Naive B cell (primary cell): Measurements from ENCODE around the gene XYLB. TPM values are rescaled to one million over a fixed set of nuclear protein-coding genes. Genes with fewer than 3 reads are reported as not detected.
"Not testable (repeated sequence)": the region's sequence is repeated elsewhere in the genome, so short reads cannot be mapped to it uniquely, and the experiment has no call there.

Experiments
- ATAC-seq, 2 donors: fragments of 150-1000 bp; cut with Tn5 transposase; 2 replicates each; pipeline ENCODE4 v1.10.0; 2021; ENCODE audit warnings: low read depth in 2 of 2, mild to moderate bottlenecking in 2 of 2, moderate library complexity in 2 of 2
- DNase-seq: peaks from one replicate; pipeline ENCODE4 v3.0.0; 2022
- H3K27ac Mint-ChIP-seq, 6 donors: one replicate each; pipeline ENCODE4 v1.8.0; 2020 to 2022; ENCODE audit warnings: mild to moderate bottlenecking in 6 of 6, mixed read lengths in 6 of 6, moderate library complexity in 5 of 6, inconsistent platforms in 2 of 6
- H3K27me3 Mint-ChIP-seq, 3 donors: one replicate each; pipeline ENCODE4 v1.8.0; 2021 to 2022; ENCODE audit warnings: mixed read lengths in 3 of 3, mild to moderate bottlenecking in 1 of 3
- H3K36me3 Mint-ChIP-seq, 2 donors: one replicate each; pipeline ENCODE4 v1.8.0; 2020 to 2022; ENCODE audit warnings: mixed read lengths in 2 of 2, inconsistent platforms in 1 of 2, mild to moderate bottlenecking in 1 of 2
- H3K4me1 Mint-ChIP-seq, 3 donors: one replicate each; pipeline ENCODE4 v1.8.0; 2020 to 2022; ENCODE audit warnings: mixed read lengths in 3 of 3, inconsistent platforms in 1 of 3, mild to moderate bottlenecking in 1 of 3, moderate library complexity in 1 of 3
- H3K4me3 Mint-ChIP-seq, 8 donors: one replicate each; pipeline ENCODE4 v1.8.0; 2020 to 2022; ENCODE audit warnings: mild to moderate bottlenecking in 8 of 8, mixed read lengths in 8 of 8, moderate library complexity in 8 of 8, inconsistent platforms in 2 of 8
- H3K9me3 Mint-ChIP-seq, 7 donors: one replicate each; pipeline ENCODE4 v1.8.0; 2020 to 2022; ENCODE audit warnings: mixed read lengths in 7 of 7, mild to moderate bottlenecking in 5 of 7, inconsistent platforms in 2 of 7, moderate library complexity in 1 of 7
- polyA plus RNA-seq, 6 donors: library from polyadenylated mRNA; unstranded; fragments of 300-500 nt; fragmentation: Illumina TruSeq; gene quantifications; one replicate each; pipeline ENCODE4 v1.2.3, GENCODE V29; 2021; ENCODE audit warnings: low read depth in 6 of 6

The XYLB gene
- polyA plus RNA-seq, 6 donors from 2014 or later, result 0.09 to 0.12 TPM; not detected in 4

DNA sequence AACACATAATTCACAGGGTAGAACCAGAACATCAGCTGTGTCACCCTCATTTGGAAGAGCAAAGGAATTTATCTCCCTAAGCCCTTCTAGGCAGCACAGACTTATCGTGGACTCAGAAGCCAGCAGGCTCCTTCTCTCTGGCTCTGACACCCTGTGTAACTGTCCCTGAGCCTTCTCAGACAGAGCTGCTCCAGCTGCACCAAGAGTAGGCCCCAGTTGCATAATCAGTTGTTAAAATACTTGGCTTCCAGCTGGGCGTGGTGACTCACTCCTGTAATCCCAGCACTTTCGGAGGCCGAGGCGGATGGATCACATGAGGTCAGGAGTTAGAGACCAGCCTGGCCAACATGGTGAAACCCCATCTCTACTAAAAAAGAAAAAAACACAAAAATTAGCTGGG, 57.7 kb downstream of the XYLB start:
- no peak overlapping the region for H3K27ac Mint-ChIP-seq
- H3K4me3 Mint-ChIP-seq, result no peak overlapping the region
- no peaks in the 10 kb centered on the region for H3K27me3 Mint-ChIP-seq
- ATAC-seq (no peak), DNase-seq (no peak)
- H3K36me3 Mint-ChIP-seq, result peaks cover 5 to 8% of the 10 kb centered on the region in 2 donors
- H3K4me1 Mint-ChIP-seq, result no peaks in the 10 kb centered on the region
- peaks cover 0 to 7% (median 2%) of the 10 kb centered on the region in 7 donors for H3K9me3 Mint-ChIP-seq

DNA sequence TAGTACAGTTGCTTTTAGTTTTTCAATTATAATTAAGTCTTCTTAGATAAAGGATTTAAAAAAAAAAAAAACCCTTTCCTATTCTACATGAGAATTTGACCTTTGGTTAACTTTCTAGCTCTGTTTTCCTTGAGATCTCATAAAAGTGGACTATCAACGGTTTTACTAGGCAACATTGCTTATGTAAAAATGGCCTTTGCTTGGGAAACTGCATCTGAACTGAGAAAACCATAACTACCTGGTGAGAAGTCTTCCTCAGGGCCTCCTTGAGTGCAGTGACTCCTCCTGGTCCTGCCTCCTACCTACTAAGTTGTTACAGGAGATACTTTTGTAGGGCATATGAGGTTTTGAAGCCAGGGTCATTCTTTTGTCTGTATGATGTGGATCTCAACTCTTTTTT, 65.0 kb downstream of the XYLB start:
- no peaks in the 10 kb centered on the region for H3K4me1 Mint-ChIP-seq
- no peak overlapping the region for H3K4me3 Mint-ChIP-seq
- no peak overlapping the region for H3K27ac Mint-ChIP-seq
- ATAC-seq (no peak), DNase-seq (no peak)
- no peaks in the 10 kb centered on the region for H3K36me3 Mint-ChIP-seq
- peaks cover 0 to 5% (median 0%) of the 10 kb centered on the region in 7 donors for H3K9me3 Mint-ChIP-seq
- peaks cover 0 to 7% (median 0%) of the 10 kb centered on the region in 3 donors for H3K27me3 Mint-ChIP-seq

GRCh38 chr3:38420758-38421157, 74.2 kb downstream of the XYLB start:
- H3K36me3 Mint-ChIP-seq, ATAC-seq, H3K9me3 Mint-ChIP-seq, H3K4me1 Mint-ChIP-seq, DNase-seq, H3K27me3 Mint-ChIP-seq, H3K4me3 Mint-ChIP-seq: not testable (repeated sequence)
- peak overlapping the region in 1 of 6 donors; percentile 10 for H3K27ac Mint-ChIP-seq

DNA sequence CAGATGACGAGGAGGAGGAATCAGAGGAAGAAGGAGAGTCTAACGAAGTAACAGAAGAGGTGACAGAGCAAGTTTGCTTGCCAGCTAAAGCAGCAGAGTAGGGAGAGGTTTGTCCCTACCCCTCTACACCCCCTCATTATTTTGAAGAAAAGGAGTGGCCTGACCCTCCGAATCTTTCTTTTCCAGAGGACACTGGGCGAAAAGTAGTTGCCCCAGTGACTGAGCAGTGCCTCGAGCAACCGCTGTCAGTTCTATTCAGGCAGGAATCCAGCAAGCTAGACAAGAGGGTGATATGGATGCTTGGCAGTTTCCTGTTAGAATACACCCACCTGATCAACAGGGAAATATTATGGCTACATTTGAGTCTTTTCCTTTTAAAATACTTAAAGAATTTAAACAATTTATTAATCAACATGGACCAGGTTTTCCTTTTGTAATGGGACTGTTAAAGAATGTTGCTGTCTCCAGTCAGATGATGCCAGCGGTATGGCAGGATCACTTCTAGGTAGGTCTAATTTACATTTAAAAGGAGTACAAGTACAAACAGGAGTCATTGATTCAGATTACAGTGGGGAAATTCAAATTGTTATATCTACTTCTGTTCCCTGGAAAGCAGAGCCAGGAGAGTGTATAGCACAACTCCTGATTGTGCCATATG, 75.2 kb downstream of the XYLB start:
- H3K4me1 Mint-ChIP-seq, result no peaks in the 10 kb centered on the region
- H3K4me3 Mint-ChIP-seq, result no peak overlapping the region
- no peak for DNase-seq
- H3K36me3 Mint-ChIP-seq, result no peaks in the 10 kb centered on the region
- no peaks in the 10 kb centered on the region for H3K9me3 Mint-ChIP-seq
- H3K27ac Mint-ChIP-seq, result no peak overlapping the region
- ATAC-seq, result no peak
- H3K27me3 Mint-ChIP-seq, result no peaks in the 10 kb centered on the region

GRCh38 chr3:38426798-38427426, 80.3 kb downstream of the XYLB start:
- not testable (repeated sequence) for DNase-seq, H3K27ac Mint-ChIP-seq, H3K4me1 Mint-ChIP-seq, H3K27me3 Mint-ChIP-seq, H3K36me3 Mint-ChIP-seq, ATAC-seq
- peaks cover 1 to 20% (median 17%) of the 10 kb centered on the region in 7 donors for H3K9me3 Mint-ChIP-seq
- peak overlapping the region in 1 of 8 donors; percentile 78 for H3K4me3 Mint-ChIP-seq

GRCh38 chr3:38432871-38433658, 86.5 kb downstream of the XYLB start:
- not testable (repeated sequence) for H3K4me3 Mint-ChIP-seq, H3K27me3 Mint-ChIP-seq, H3K27ac Mint-ChIP-seq, ATAC-seq, H3K4me1 Mint-ChIP-seq, DNase-seq
- peaks cover 0 to 40% of the 10 kb centered on the region in 2 donors for H3K36me3 Mint-ChIP-seq
- peaks cover 19 to 71% (median 66%) of the 10 kb centered on the region in 7 donors for H3K9me3 Mint-ChIP-seq

- Mint-ChIP-seq H3K9me3 (peaks cover 19 to 77% (median 70%) of the 10 kb centered on the region in 7 donors), H3K36me3 (peaks cover 0 to 40% of the 10 kb centered on the region in 2 donors)
- ATAC-seq, DNase-seq, H3K27ac Mint-ChIP-seq, H3K27me3 Mint-ChIP-seq, H3K4me3 Mint-ChIP-seq, H3K4me1 Mint-ChIP-seq: not testable (repeated sequence)
Observed at GRCh38 chr3:38433661-38434060, 87.1 kb downstream of the XYLB start.

DNA sequence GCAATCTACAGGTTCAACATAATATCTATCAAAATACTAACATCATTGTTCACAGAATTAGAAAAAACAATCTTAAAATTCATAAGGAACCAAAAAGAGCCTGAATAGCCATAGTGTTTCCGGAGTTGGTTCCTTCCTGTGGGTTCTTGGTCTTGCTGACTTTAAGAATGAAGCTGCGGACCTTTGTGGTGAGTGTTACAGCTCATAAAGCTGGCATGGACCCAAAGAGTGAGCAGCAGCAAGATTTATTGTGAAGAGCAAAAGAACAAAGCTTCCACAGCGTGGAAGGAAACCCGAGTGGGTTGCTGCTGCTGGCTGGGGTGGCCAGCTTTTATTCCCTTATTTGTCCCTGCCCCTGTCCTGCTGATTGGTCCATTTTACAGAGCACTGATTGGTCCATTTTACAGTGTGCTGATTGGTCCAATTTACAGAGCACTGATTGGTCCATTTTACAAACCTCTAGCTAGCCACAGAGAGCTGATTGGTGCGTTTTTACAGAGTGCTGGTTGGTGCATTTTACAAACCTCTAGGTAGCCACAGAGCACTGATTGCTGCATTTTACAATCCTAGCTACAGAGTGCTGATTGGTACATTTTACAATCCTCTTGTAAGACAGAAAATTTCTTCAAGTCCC, 92.0 kb downstream of the XYLB start:
- ATAC-seq, H3K4me3 Mint-ChIP-seq, DNase-seq, H3K4me1 Mint-ChIP-seq, H3K27ac Mint-ChIP-seq, H3K27me3 Mint-ChIP-seq: not testable (repeated sequence)
- Mint-ChIP-seq H3K36me3 (peaks cover 0 to 32% of the 10 kb centered on the region in 2 donors), H3K9me3 (peaks cover 21 to 57% (median 50%) of the 10 kb centered on the region in 7 donors)

GRCh38 chr3:38443205-38443604, 96.6 kb downstream of the XYLB start:
- H3K4me3 Mint-ChIP-seq, result not testable (repeated sequence)

DNA sequence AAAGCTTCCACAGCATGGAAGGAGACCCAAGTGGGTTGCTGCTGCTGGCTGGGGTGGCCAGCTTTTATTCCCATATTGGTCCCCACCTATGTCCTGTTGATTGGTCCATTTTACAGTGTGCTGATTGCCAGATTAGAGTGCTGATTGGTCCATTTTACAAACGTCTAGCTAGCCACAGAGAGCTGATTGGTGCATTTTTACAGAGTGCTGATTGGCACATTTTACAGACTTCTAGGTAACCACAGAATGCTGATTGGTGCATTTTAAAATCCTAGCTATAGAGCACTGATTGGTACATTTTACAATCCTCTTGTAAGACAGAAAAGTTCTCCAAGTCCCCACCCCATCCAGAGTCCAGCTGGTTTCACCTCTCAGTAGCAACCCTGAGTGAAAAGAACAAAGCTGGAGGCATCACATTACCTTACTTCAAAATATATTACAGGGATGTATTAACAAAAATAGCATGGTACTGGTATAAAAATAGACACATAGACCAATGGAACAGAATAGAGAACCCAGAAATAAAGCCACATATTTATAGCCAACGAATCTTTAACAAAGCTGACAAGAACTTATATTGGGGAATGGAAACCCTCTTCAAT, 99.6 kb downstream of the XYLB start:
- H3K27ac Mint-ChIP-seq, result no peak overlapping the region
- no peaks in the 10 kb centered on the region for H3K9me3 Mint-ChIP-seq
- peaks cover 0 to under 1% of the 10 kb centered on the region in 2 donors for H3K36me3 Mint-ChIP-seq
- H3K4me3 Mint-ChIP-seq, result no peak overlapping the region
- H3K27me3 Mint-ChIP-seq, result peaks cover 25 to 30% (median 29%) of the 10 kb centered on the region in 3 donors
- DNase-seq (no peak), ATAC-seq (no peak)
- no peaks in the 10 kb centered on the region for H3K4me1 Mint-ChIP-seq

More at GRCh38 chr3:38443205-38443604, 96.6 kb downstream of the XYLB start:
- DNase-seq, ATAC-seq, H3K4me1 Mint-ChIP-seq, H3K36me3 Mint-ChIP-seq, H3K27ac Mint-ChIP-seq: not testable (repeated sequence)
- peaks cover 6 to 20% (median 16%) of the 10 kb centered on the region in 7 donors for H3K9me3 Mint-ChIP-seq
- peaks cover 8 to 21% (median 16%) of the 10 kb centered on the region in 3 donors for H3K27me3 Mint-ChIP-seq

GRCh38 chr3:38446812-38447211, 100.2 kb downstream of the XYLB start:
- H3K27me3 Mint-ChIP-seq, result peaks cover 29 to 36% (median 31%) of the 10 kb centered on the region in 3 donors
- no peak overlapping the region for H3K27ac Mint-ChIP-seq

DNA sequence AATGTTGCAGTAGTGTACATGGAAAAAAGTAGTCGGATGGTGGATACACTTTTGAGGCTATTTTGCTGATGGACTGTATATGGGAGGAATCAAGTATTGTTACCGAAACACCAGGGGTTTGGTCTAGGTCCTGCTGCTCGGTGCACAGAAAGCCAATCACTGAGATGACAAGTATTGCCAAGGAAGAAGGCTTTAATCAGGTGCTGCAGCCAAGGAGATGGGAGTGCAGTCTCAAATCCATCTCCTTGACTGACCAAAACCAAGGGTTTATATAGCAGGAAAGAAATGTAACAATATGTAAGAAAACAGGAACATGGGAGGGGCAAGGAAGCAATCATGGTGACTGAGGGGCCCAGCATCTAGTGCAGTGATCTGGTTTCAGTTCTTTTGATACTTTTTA, 104.3 kb downstream of the XYLB start:
- ATAC-seq (no peak), DNase-seq (no peak)
- H3K9me3 Mint-ChIP-seq, result no peaks in the 10 kb centered on the region
- peaks cover 32 to 51% (median 33%) of the 10 kb centered on the region in 3 donors for H3K27me3 Mint-ChIP-seq
- H3K4me3 Mint-ChIP-seq, result peak overlapping the region in 3 of 8 donors; percentile 48 to 67 (median 50)
- no peaks in the 10 kb centered on the region for H3K36me3 Mint-ChIP-seq
- H3K4me1 Mint-ChIP-seq, result peaks cover 8 to 17% (median 14%) of the 10 kb centered on the region in 3 donors
- no peak overlapping the region for H3K27ac Mint-ChIP-seq

More at GRCh38 chr3:38446812-38447211, 100.2 kb downstream of the XYLB start:
- H3K4me1 Mint-ChIP-seq, result no peaks in the 10 kb centered on the region
- DNase-seq, result no peak
- no peaks in the 10 kb centered on the region for H3K9me3 Mint-ChIP-seq
- H3K4me3 Mint-ChIP-seq, result no peak overlapping the region
- no peak for ATAC-seq
- H3K36me3 Mint-ChIP-seq, result no peaks in the 10 kb centered on the region
